Fibroblast of skin of scalp (primary cell): Measurements from ENCODE around the gene ANKRD52. TPM values are rescaled to one million over a fixed set of nuclear protein-coding genes. Genes with fewer than 3 reads are reported as not detected.
"Not testable (repeated sequence)": the region's sequence is repeated elsewhere in the genome, so short reads cannot be mapped to it uniquely, and the experiment has no call there.

ENCODE experiments used
- DNase-seq: peaks from one replicate; pipeline ENCODE4 v3.0.0-alpha.2; 2013
- polyA plus RNA-seq, 2 experiments: library from polyadenylated mRNA; unstranded; fragments of 120-200 nt; gene quantifications; one replicate each; pipeline ENCODE4 v1.2.1, GENCODE V29; 2013; ENCODE audit not compliant: insufficient read length in 2 of 2

The ANKRD52 gene
- 55.0 TPM for polyA plus RNA-seq (2013, experiment 1 of 2; ENCODE audit: insufficient read length)
- 53.3 TPM for polyA plus RNA-seq (2013, experiment 2 of 2; ENCODE audit: insufficient read length)

- peak; percentile 85 for DNase-seq
Measured at GRCh38 chr12:56258068-56258819, at the start of gene ANKRD52. Gene ANKRD52 (minus strand): TSS chr12:56258384. CDS start chr12:56258269, 115 bp downstream.

GRCh38 chr12:56307221-56307965 lies 49.2 kb upstream of the ANKRD52 start:
- no peak for DNase-seq

- DNase-seq = no peak
Measured at GRCh38 chr12:56304872-56305590, 46.8 kb upstream of the ANKRD52 start.

- DNase-seq = no peak
Measured at GRCh38 chr12:56304276-56304675, 46.1 kb upstream of the ANKRD52 start.

DNA sequence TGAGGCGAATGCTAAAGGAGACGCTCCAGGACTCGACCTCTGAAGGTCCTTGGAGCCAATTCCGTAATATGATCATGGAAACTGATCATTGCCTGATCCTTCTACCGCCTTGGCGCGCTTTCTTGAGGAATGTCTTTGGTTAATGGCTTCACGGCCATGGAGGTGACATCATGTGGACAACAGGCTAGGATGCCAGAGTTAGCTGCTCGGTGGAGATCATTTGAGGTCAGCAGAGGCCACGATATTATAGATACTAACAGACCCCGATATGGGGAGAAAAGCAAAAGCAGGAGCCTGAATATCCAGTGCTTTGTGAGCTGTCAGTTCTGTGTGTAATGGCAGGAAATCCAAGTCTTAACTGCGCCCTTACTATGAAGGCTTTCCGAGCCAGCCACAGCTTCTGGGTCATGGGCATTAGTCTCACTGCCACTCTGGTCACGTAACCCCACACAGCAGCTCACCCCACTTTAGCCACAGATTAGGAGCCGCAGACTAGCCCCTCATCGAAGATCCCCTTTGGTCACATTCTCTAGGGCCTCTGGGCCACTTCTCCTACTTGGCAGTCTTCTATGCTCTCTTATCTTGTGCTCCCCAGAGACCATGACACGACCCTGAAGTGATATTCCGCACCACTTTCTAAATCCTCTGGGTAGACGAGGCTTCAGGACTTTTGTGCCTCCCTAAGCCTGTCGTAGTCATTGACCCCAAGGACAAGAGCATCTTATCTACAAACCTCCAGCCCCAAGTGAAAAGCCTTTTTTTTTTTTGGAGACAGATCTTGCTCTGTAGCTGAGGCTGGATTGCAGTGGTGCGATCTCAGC lies 42.7 kb upstream of the ANKRD52 start:
- no peak for DNase-seq

GRCh38 chr12:56299853-56300643 lies 41.9 kb upstream of the ANKRD52 start, which contains the start of gene CS:
Gene CS (minus strand): TSS chr12:56300330. CDS start chr12:56300201, 129 bp downstream.
- peak; percentile 99 for DNase-seq

DNA sequence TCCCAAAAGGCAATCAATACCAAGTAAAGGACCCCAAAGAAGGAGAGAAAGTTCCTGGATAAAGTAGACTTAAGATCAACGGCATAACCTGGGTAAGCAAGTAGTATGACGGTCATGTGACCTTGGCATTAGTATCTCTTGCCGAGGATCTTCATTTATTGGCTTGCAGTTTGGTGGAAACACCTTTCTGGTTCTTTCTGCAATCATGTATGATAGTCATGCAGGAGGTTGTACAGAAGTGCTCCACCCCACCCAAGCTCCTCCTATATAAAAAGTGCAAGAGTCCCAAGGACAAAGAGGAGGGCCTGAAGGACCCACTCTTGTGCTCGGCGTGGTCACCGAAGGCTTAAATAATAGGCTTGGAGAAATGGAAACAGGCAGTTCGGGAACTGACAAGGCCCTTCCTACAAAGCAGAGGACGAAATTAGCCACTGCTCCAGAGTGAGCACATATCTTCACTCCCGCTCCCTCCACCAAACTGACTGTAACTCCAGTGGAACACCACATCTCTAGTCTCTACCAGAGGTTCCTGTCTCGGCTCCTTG lies 41.2 kb upstream of the ANKRD52 start:
- no peak for DNase-seq

GRCh38 chr12:56298828-56299227 lies 40.6 kb upstream of the ANKRD52 start:
- DNase-seq = no peak

DNA sequence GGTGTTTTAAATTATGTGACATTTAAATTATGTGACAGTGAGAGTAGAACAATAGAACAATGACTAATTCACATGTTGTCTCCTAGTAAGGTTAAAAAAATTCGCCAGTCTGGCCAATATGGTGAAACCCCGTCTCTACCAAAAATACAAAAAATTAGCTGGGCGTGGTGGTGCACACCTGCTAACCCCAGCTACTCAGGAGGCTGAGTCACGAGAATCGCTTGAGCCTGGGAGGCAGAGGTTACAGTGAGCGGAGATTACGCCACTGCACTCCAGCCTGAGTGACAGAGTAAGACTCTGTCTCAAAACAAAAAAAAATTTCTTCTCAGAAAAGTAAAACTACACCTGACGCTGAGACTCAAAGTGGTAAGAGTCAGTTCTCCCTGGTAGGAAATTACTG lies 39.2 kb upstream of the ANKRD52 start:
- DNase-seq = no peak

DNA sequence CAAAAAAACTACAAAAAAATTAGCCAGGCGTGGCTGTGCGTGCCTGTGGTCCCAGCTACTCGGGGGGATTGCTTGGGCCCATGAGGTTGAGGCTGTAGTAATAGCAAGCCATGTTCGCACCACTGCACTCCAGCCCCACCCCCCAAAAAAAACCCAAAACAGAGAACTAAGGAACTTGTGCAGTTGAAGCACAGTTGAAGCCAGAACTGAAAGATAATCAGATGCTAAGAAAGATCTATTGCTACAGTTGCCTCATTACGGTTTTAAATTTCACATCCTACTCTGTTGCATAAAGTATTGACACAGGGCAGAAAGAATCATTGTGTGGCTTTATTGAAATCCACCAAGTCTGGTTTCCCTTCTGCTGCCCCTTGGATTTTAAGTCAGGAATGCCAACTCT lies 38.1 kb upstream of the ANKRD52 start:
- DNase-seq = no peak

DNA sequence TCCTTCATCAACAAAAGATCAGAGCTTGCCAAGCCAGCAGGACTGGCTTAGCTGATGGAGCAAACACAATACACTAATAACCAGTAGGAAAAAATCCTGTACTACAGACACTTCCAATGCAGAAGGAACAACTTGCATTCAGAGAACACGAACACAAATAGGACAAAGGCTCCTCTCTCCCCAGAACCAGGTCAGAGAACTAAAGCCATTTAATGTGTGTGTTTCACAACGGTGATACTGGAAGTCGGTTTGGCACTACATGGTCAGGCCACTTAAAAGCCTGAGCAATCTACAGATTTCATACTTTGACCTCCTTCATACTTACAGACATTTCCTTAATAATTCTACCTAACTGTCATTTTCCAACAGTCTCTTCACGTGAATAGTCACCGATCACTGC lies 35.6 kb upstream of the ANKRD52 start:
- no peak for DNase-seq

- no peak for DNase-seq
Measured at GRCh38 chr12:56288705-56289387, 30.7 kb upstream of the ANKRD52 start.

DNA sequence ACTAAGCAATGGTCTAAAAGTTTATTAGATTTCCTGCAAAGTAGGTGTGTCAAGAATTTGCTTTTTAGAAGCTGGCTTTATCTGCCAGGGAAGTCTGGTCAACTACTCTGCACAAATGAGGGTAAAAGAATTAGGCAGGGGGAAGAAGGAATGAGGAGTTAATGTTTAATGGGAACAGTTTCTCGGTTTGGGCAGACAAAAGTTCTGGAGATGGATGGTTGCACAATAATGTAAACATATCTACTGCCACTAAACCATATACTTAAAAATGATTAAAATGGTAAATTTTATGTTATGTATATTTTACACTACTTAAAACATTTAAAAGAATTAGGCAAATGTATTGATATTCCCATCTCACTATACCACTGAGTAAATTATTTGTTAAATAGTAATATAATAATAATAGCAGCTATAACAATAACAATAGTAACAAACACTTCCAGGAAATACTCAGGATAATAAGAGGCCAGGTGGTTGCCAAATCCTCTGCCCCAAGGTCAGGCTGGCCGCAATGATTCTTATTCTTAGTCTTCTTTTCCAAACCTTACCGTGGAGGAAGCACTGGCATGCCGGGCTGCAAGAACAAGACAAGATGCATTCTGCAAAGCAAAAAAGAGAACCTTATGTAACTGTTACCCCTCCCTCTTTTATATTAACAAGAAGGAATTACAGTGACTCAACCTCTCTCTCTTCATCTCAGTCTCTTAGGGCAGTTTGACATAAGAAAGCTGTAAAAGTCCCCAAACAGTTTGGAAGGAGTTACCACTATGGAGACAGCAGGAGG lies 28.1 kb upstream of the ANKRD52 start:
- no peak for DNase-seq

DNA sequence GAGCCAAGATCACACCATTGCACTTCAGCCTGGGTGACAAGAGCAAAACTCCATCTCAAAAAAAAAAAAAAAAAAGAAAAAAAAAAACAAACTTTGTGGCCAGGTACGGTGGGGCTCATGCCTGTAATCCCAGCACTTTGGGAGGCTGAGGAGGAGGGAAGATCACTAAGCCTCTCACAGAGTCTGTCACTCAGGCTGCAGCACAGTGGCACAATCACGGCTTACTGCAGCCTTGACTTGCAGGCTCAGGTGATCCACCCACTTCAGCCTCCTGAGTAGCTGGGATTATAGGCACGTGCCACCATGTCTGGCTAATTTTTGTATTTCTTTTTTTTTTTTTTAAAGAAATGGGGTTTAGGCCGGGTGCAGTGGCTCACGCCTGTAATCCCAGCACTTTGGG lies 26.1 kb upstream of the ANKRD52 start:
- DNase-seq = not testable (repeated sequence)

DNA sequence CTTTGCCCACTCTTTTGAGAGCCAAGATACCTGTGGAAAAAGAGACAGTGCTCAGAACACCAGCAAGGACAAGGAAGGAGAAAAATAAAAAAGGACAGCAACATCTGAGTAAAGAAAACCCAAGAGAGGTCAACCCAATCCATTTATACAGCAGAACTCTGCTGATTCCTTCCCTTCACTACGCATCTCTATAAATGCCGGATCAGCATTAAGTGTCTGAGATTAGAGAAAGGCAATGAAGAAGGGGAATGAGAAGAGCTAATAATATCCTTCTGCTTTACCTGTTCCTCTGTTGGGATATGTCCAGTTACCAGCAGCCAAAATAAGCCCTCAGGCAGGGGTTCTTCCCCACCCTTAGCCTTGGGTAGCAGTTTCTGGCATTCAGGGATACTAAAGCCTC lies 24.4 kb upstream of the ANKRD52 start:
- no peak for DNase-seq

DNA sequence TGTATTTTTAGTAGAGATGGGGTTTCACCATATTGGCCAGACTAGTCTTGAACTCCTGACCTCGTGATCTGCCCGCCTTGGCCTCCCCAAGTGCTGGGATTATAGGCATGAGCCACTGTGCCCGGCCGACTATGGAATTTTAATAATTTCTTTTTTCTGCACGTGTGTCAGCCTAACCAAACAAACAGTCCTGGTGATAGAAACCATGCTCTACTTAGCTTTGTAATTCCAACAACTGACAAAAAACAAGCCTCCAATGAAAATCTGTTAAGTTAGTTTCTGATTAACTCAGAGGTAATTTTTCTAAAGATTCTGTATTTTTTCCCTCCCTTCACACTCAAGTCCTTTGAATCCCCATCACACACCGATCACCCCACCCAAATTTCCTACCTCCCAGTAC lies 23.8 kb upstream of the ANKRD52 start:
- DNase-seq = no peak

GRCh38 chr12:56280849-56281248 lies 22.7 kb upstream of the ANKRD52 start:
- no peak for DNase-seq

DNA sequence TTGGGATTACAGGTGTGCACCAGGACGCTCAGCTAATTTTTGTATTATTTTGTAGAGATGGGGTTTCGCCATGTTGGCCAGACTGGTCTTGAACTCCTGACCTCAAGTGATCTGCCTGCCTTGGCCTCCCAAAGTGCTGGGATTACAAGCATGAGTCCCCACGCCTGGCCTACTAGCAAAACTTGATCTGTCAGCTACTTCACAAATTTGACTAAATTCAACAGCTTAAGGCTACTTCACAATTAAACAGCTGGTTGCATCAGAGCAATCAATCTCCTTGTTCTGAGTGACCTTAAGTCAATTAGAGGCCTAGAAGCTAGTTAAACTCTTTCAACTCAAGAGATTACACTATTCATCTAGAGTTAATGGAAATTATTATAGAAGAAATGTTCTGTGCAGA lies 20.7 kb upstream of the ANKRD52 start:
- no peak for DNase-seq

DNA sequence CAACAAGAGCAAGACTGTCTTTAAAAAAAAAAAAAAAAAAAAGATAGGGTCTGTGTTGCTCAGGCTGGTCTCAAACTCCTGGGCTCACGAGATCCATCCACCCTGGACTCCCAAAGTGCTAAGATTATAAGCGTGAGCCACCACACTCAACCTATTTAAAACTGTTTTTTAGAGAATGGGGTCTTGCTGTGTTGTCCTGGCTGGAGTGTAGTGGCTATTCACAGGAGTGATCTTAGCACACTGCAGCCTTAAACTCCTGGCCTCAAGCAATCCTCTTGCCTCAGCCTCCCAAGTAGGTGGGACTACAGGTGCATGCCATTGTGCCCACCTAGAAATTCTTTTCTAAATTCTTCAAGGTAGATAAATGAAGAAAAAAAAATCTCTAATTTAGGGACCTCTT lies 16.1 kb upstream of the ANKRD52 start:
- DNase-seq = no peak

DNA sequence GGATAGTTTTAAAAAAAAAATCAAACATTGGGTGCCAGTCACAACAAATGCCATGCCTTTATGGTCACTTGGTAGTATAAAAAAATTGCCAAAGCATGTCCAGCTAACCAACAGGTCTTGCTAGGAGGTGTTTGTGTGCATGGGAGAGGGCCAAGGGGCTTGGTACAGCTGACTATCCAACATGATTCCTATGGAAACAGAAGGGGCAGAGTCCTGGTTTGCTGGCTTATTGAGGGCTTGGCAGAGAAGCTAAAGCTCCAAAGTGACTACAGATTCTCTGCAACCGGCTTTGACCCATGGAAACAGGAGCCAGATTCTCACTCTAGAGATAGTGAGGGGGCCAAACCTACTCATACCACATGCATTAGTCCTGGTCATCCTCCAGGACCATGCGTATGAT lies 14.3 kb upstream of the ANKRD52 start:
- DNase-seq = not testable (repeated sequence)
